Retinal pigment epithelial cell (primary cell): ENCODE data around the gene SLC22A15.

Source experiments
- DNase-seq: peaks from one replicate; pipeline ENCODE4 v3.0.0-alpha.2; 2010; ENCODE audit warnings: low read depth
- H3K4me3 ChIP-seq: 2 replicates; pipeline ENCODE4 v1.5.1; 2011; ENCODE audit warnings: mild to moderate bottlenecking, low read length, control low read depth, moderate library complexity
- CTCF ChIP-seq: conservative IDR thresholded peaks from 2 replicates; pipeline ENCODE4 v1.5.1; 2011; ENCODE audit warnings: low read depth, low read length, control low read depth, inconsistent platforms

The SLC22A15 gene

GRCh38 chr1:116001739-116002487 lies 25.6 kb downstream of the SLC22A15 start:
- TF ChIP-seq CTCF, result no peak
- H3K4me3 ChIP-seq, result no peak overlapping the region
- no peak for DNase-seq

GRCh38 chr1:116002781-116003420 lies 26.6 kb downstream of the SLC22A15 start:
- TF ChIP-seq CTCF, result no peak
- no peak for DNase-seq
- no peak overlapping the region for H3K4me3 ChIP-seq

- H3K4me3 ChIP-seq, result no peak overlapping the region
- TF ChIP-seq CTCF, result no peak
- DNase-seq, result no peak
Measured at GRCh38 chr1:116003823-116004222, 27.5 kb downstream of the SLC22A15 start.

- H3K4me3 ChIP-seq, result no peak overlapping the region
- TF ChIP-seq CTCF, result no peak
- DNase-seq, result no peak
Measured at GRCh38 chr1:116006486-116006964, 30.2 kb downstream of the SLC22A15 start.

- no peak for DNase-seq
- no peak for TF ChIP-seq CTCF
- no peak overlapping the region for H3K4me3 ChIP-seq
Measured at GRCh38 chr1:116008656-116009390, 32.5 kb downstream of the SLC22A15 start.

GRCh38 chr1:116012716-116013115 lies 36.4 kb downstream of the SLC22A15 start:
- DNase-seq, result no peak
- H3K4me3 ChIP-seq, result no peak overlapping the region
- no peak for TF ChIP-seq CTCF

GRCh38 chr1:116015679-116016078 lies 39.4 kb downstream of the SLC22A15 start:
- no peak for TF ChIP-seq CTCF
- DNase-seq, result no peak
- no peak overlapping the region for H3K4me3 ChIP-seq
